Mucosa of descending colon (tissue), 3 donors: ENCODE results near the gene METTL4. TPM values are rescaled to one million over a fixed set of nuclear protein-coding genes. Genes with fewer than 3 reads are reported as not detected.

Source experiments
- ATAC-seq: fragments of 200-7000 bp; cut with Tn5 transposase; one replicate; pipeline ENCODE4 v1.9.1; 2020; ENCODE audit warnings: mild to moderate bottlenecking, moderate library complexity
- DNase-seq, 3 donors: peaks; one replicate each; pipeline ENCODE4 v3.0.0-alpha.2; 2020
- H3K36me3 ChIP-seq: fragments of 200-600 bp; one replicate; pipeline ENCODE4 v1.8.0; 2021; ENCODE audit warnings: low read depth, mild to moderate bottlenecking
- H3K4me1 ChIP-seq: fragments of 200-600 bp; one replicate; pipeline ENCODE4 v1.8.0; 2021; ENCODE audit warnings: low read depth, mild to moderate bottlenecking
- H3K4me3 ChIP-seq: fragments of 200-600 bp; one replicate; pipeline ENCODE4 v1.8.0; 2021; ENCODE audit warnings: mild to moderate bottlenecking
- H3K9me3 ChIP-seq: fragments of 200-600 bp; one replicate; pipeline ENCODE4 v1.8.0; 2021; ENCODE audit warnings: mild to moderate bottlenecking
- CTCF ChIP-seq: fragments of 200-600 bp; IDR thresholded peaks from one replicate; pipeline ENCODE4 v1.8.0; 2022; ENCODE audit warnings: antibody characterized with exemption, mild to moderate bottlenecking
- intact Hi-C, 2 donors: fragments of 100-400 bp; cut with DNase I in 1 of 2; cut with micrococcal nuclease in 1 of 2; formaldehyde crosslinking; loops; one replicate each; pipeline versions ENCODE4 v1.11.0 to v1.11.1; 2022; cut with DNase I, micrococcal nuclease
- total RNA-seq, 3 donors: library from RNA; stranded (reverse); fragmentation: NEBNext Ultra II Directional in 2 of 3; extraction: Animal tissue kit (Norgen Biotek cat#: 25700) in 2 of 3; gene quantifications; one replicate each; pipeline versions ENCODE4 v1.2.1 to v1.2.4, GENCODE V29; 2021 to 2023
- donor health status: DM: no; HTN: no; CAD: no; lungs with moderate emphysema.
- donor health status: DM: no; HTN: no; CAD: no.
- donor health status: DM: no; HTN: yes; CAD: no.

Gene METTL4
- total RNA-seq, 3 donors from 2014 or later, result 7.6 to 13.6 (median 10.6) TPM

- intact Hi-C loops, result no loop called here
- H3K4me3 ChIP-seq, result no peak overlapping the region
- no peaks in the 10 kb centered on the region for H3K4me1 ChIP-seq
- H3K36me3 ChIP-seq, result no peaks in the 10 kb centered on the region
- no peak for TF ChIP-seq CTCF
- H3K9me3 ChIP-seq, result no peaks in the 10 kb centered on the region
- no peak for DNase-seq
- no peak for ATAC-seq
Measured at GRCh38 chr18:2502880-2503279, 68.4 kb downstream of the METTL4 start.

DNA sequence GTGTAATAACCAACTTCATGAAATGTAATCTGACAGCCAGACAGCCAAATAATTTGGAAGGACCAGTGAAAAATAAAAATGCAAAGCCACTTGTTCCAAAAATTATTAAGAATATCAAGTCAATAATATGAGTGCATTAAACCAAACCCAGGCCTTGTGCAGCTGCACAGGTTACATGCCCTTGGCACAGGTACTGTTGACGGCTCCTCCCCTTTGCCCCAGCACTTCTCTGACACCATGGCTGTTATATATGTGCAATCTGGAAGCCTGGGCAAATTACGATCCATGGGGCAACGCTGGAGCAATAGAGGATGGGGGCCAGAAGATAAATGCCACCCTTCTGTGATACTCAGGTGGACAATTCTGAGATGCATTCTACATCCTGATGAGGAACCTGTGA, 68.9 kb downstream of the METTL4 start:
- no peaks in the 10 kb centered on the region for H3K9me3 ChIP-seq
- no peak overlapping the region for H3K4me3 ChIP-seq
- no peaks in the 10 kb centered on the region for H3K36me3 ChIP-seq
- no peak for DNase-seq
- intact Hi-C loops, result no loop called here
- no peak for TF ChIP-seq CTCF
- no peaks in the 10 kb centered on the region for H3K4me1 ChIP-seq
- no peak for ATAC-seq

GRCh38 chr18:2497797-2498196, 73.5 kb downstream of the METTL4 start:
- H3K36me3 ChIP-seq, result no peaks in the 10 kb centered on the region
- no peak for TF ChIP-seq CTCF
- H3K4me3 ChIP-seq, result no peak overlapping the region
- DNase-seq (no peak), ATAC-seq (no peak)
- H3K9me3 ChIP-seq, result no peaks in the 10 kb centered on the region
- H3K4me1 ChIP-seq, result no peaks in the 10 kb centered on the region
- intact Hi-C loops, result no loop called here

DNA sequence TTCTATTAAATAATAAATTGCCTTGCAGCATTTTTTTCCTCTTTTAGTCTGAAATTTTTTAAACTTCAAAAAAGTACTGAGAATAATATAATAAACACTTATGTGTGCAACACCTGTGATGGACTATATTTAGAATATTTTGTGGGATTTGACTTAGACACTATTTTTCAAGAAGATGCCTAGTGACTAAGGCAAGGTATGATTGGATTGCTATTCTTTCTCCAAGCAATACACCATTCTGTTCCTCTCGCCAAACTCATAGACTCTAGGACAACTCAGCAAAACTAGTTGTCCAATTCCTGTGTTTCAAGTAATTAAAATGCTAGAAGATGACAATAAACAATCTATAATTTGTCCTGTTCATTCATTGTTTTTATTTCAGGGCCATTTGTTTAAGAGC, 75.9 kb downstream of the METTL4 start:
- DNase-seq (no peak), ATAC-seq (no peak)
- Histone ChIP-seq H3K9me3 (no peaks in the 10 kb centered on the region), H3K4me3 (no peak overlapping the region), H3K36me3 (no peaks in the 10 kb centered on the region), H3K4me1 (no peaks in the 10 kb centered on the region)
- intact Hi-C loops, result no loop called here
- TF ChIP-seq CTCF, result no peak

DNA sequence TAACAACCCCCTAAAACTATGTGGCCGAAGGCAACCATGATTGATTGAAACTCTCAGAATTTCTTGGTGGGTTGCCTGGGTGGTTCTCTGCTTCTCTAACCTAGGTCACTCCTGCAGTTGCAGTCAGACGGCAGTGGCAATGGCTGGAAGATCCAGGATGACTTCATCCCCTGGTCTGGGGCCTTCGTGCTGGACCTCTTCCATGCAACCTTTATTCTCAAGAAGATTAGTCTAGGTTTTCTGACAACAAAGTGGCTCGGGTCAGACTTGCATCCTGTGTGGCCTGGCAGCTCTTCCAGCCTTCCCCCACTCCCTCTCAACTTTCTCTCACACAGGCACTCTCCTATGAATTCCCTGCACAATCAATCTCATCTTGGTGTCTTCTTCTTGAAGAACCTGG, 76.4 kb downstream of the METTL4 start:
- Histone ChIP-seq H3K36me3 (no peaks in the 10 kb centered on the region), H3K4me1 (no peaks in the 10 kb centered on the region), H3K4me3 (no peak overlapping the region), H3K9me3 (no peaks in the 10 kb centered on the region)
- no peak for ATAC-seq
- TF ChIP-seq CTCF, result no peak
- intact Hi-C loops, result no loop called here
- no peak for DNase-seq

Other genes starting within 250 kb of the METTL4 start
- 10 to 100 TPM in 1 of 3 donors, 1 to 10 TPM in 2; 1.5 to 11.6 (median 3.1) TPM for gene NDC80, start 52 bp upstream of the METTL4 start, total RNA-seq
- gene SMCHD1, start 84.2 kb upstream of the METTL4 start, total RNA-seq, result 10 to 100 TPM; 66.4 to 94.3 (median 83.4) TPM